H1 (cell line): ENCODE measurements around the gene TMEM108. TPM values are rescaled to one million over a fixed set of nuclear protein-coding genes. Genes with fewer than 3 reads are reported as not detected.

Experiments used
- CBX5 ChIP-seq: fragments of 300-800, 300-1000 bp; sonication (generic); IDR thresholded peaks from 2 replicates; pipeline ENCODE4 v1.7.1; 2016; ENCODE audit warnings: antibody characterized with exemption, low read length, low read depth
- MAFK ChIP-seq: IDR thresholded peaks from 2 replicates; pipeline ENCODE4 v1.6.1; 2012; ENCODE audit warnings: low read depth, mild to moderate bottlenecking, improper control_type of control experiment, low read length
- POLR2A ChIP-seq, 2 experiments: IDR thresholded peaks; 1 replicate in 1 of 2; 2 replicates in 1 of 2; pipeline ENCODE4 v1.6.1; 2011; ENCODE audit warnings: low read depth in 2 of 2, low read length in 2 of 2, mild to moderate bottlenecking in 2 of 2; ENCODE audit errors: control extremely low read depth in 1 of 2
- USF2 ChIP-seq: IDR thresholded peaks from 2 replicates; pipeline ENCODE4 v1.6.1; 2011; ENCODE audit warnings: low read length, improper control_type of control experiment
- polyA plus RNA-seq, 7 experiments: library from polyadenylated mRNA; depleted of rRNA in 3 of 7; stranded (reverse) in 5 of 7; unstranded in 2 of 7; fragments of >200 nt in 5 of 7; fragments of 200-250 nt in 2 of 7; gene quantifications; 1 replicate in 5 of 7; 2 replicates in 1 of 7; 4 replicates in 1 of 7; pipeline versions ENCODE4 v1.2.1 to v1.2.3, GENCODE V29; 2011 to 2013; ENCODE audit warnings: missing spikeins in 2 of 7, mixed read lengths in 2 of 7
- total RNA-seq: library from RNA; stranded (reverse); fragmentation: NEBNext Ultra II Directional; extraction: Animal tissue kit (Norgen Biotek cat#: 25700); gene quantifications from 2 replicates; pipeline ENCODE4 v1.2.1, GENCODE V29; 2021

TMEM108 gene
- total and polyA plus RNA-seq, 2 of the 8 experiments (the other 6 are each of a cell fraction or from before 2014, with no cell fraction given): 14.3 to 16.2 TPM

GRCh38 chr3:133271539-133271938 is 233.3 kb downstream of the TMEM108 start (continued):
- no peak for TF ChIP-seq CBX5
- TF ChIP-seq MAFK: no peak
- no peak for TF ChIP-seq POLR2A (IDR thresholded peaks at IDR 0.05; ENCODE audit: control extremely low read depth in 1 of 2, low read depth in 2 of 2, low read length in 2 of 2)
- no peak for TF ChIP-seq USF2
- TF ChIP-seq, all 59 proteins: peak for 0
